Aorta (tissue), 5 donors: Measurements from ENCODE around the gene EBF4. TPM values are rescaled to one million over a fixed set of nuclear protein-coding genes. Genes with fewer than 3 reads are reported as not detected.

ENCODE experiments used
- ATAC-seq: fragments of 200-7000 bp; cut with Tn5 transposase; one replicate; pipeline ENCODE4 v1.9.1; 2022; ENCODE audit warnings: moderate library complexity; ENCODE audit not compliant: low FRiP score
- DNase-seq, 2 donors: peaks; one replicate each; pipeline ENCODE4 v3.0.0-alpha.2; 2020
- H3K27ac ChIP-seq, 2 donors: one replicate each; pipeline ENCODE4 v1.5.1; 2013; ENCODE audit warnings: low read length in 2 of 2, mild to moderate bottlenecking in 2 of 2, moderate library complexity in 2 of 2, control low read depth in 1 of 2, inconsistent platforms in 1 of 2, low read depth in 1 of 2
- H3K27me3 ChIP-seq, 2 donors: one replicate each; pipeline ENCODE4 v1.6.1; 2013; ENCODE audit warnings: control low read depth in 1 of 2, low read length in 1 of 2, mild to moderate bottlenecking in 1 of 2, moderate library complexity in 1 of 2; ENCODE audit not compliant: insufficient read depth in 2 of 2, control insufficient read depth in 1 of 2
- H3K36me3 ChIP-seq, 2 donors: one replicate each; pipeline ENCODE4 v1.6.1; 2013; ENCODE audit warnings: control low read depth in 1 of 2, low read length in 1 of 2, mild to moderate bottlenecking in 1 of 2; ENCODE audit not compliant: insufficient read depth in 2 of 2, control insufficient read depth in 1 of 2
- H3K4me1 ChIP-seq, 2 donors: one replicate each; pipeline ENCODE4 v1.6.1; 2013; ENCODE audit warnings: low read length in 2 of 2, control low read depth in 1 of 2, mild to moderate bottlenecking in 1 of 2, moderate library complexity in 1 of 2; ENCODE audit not compliant: insufficient read depth in 2 of 2, control insufficient read depth in 1 of 2
- H3K4me3 ChIP-seq, 2 donors: one replicate each; pipeline ENCODE4 v1.5.1; 2013; ENCODE audit warnings: low read length in 2 of 2, control low read depth in 1 of 2, mild to moderate bottlenecking in 1 of 2
- H3K9me3 ChIP-seq: one replicate; pipeline ENCODE4 v1.6.1; 2013; ENCODE audit warnings: mild to moderate bottlenecking, low read length; ENCODE audit not compliant: control insufficient read depth
- WGBS, 2 donors: extraction: QIAGEN DNeasy Blood & Tissue Kit; methylation state at CpG; one replicate each; pipeline ENCODE4 v1.1.7; 2013; 5-methylcytosine and 5-hydroxymethylcytosine counted together
- intact Hi-C, 2 donors: fragments of 100-400 bp; cut with DNase I; formaldehyde crosslinking; loops; one replicate each; pipeline versions ENCODE4 v1.14.2 to v1.15.0; 2022
- long read RNA-seq, 2 donors: library from polyadenylated mRNA; unstranded; transcript quantifications; one replicate each; pipeline ENCODE4 v2.0.0, GENCODE V29; 2020 to 2021
- polyA plus RNA-seq, 2 donors: library from polyadenylated mRNA; stranded (reverse); fragments of 200-250 nt; gene quantifications; one replicate each; pipeline ENCODE4 v1.2.3, GENCODE V29; 2013
- total RNA-seq, 2 donors: library from RNA; stranded (reverse); fragmentation: NEBNext Ultra II Directional; extraction: Animal tissue kit (Norgen Biotek cat#: 25700); gene quantifications; one replicate each; pipeline ENCODE4 v1.2.1, GENCODE V29; 2021
- donor health status: healthy with polysubstance abuse.
- donor health status: Bipolar disorder and iron deficiency.
- donor health status: DM: no; HTN: no; CAD: no.
- donor health status: DM: no; HTN: no; CAD: no.
- donor health status: DM: yes; HTN: yes; CAD: no.

EBF4 gene, protein sequence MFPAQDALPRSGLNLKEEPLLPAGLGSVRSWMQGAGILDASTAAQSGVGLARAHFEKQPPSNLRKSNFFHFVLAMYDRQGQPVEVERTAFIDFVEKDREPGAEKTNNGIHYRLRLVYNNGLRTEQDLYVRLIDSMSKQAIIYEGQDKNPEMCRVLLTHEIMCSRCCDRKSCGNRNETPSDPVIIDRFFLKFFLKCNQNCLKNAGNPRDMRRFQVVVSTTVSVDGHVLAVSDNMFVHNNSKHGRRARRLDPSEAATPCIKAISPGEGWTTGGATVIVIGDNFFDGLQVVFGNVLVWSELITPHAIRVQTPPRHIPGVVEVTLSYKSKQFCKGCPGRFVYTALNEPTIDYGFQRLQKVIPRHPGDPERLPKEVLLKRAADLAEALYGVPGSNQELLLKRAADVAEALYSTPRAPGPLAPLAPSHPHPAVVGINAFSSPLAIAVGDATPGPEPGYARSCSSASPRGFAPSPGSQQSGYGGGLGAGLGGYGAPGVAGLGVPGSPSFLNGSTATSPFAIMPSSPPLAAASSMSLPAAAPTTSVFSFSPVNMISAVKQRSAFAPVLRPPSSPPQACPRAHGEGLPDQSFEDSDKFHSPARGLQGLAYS
- 10 to 100 TPM; 16.7 to 19.9 TPM for total RNA-seq
- 10 to 100 TPM; 10.8 to 30.3 TPM for polyA plus RNA-seq
- long read RNA-seq, donor 1, partial matches to known transcripts = 0 of 5 reads
- long read RNA-seq, donor 1, other reads (novel, unspliced or antisense) = 5 of 5 reads
- long read RNA-seq, donor 2, partial matches to known transcripts = 5 of 6 reads
- long read RNA-seq, donor 2, other reads (novel, unspliced or antisense) = 0 of 6 reads

DNA sequence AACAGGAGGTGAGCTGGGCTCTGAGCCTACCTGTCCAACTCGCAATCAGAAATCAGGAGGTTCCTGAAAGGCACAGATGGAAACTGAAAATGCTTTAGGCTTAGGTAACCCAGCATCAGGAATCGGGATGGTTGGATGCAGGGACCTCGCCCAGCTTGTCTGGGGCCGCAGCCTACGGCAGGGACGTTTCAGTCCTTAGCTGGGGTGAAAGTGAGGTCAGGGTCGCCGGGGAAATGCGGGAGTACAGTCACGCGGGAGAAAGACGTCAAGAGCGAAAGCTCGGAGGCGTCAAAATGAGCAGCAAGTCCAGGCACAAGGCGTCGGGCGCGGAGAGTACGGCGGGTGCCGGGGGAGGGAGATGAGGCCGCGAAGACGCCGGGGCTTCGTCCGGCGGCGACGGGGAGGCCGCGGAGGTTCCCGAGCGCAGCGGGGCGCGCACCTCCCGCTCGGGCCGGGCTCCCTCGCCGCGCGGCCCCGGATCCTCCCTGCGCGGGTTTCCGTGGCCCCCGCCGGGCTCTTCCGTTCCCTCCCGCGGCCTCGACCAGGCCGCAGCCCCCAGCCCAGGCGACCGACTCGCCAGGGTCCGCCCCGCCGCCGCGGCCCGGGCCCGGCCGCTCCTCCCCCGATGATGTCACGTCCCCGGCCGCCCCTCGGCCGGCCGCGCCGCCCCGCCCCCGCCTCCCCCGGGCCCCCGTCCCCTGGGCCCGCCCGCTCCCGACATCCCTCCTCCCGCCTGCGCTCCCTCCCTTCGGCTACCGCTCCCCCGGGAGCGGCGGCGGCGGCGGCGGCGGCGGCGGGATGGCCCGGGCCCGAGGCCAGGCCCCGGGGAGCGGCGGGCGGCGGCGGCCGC, at the start of gene EBF4:
TSS of gene EBF4 (plus strand) at position 745 of the 850 bp plus-strand sequence. CDS start 866 bp downstream, outside the sequence.
- intact Hi-C loops = loop anchor here in 1 of 2 donors (5.0 kb wide), 1 partner anchor 160 kb away; no protein-coding TSS in a partner anchor
- H3K27me3 ChIP-seq = no peaks in the 10 kb centered on the region
- H3K27ac ChIP-seq = peak within 1 kb of the TSS; percentile 7 to 53
- H3K9me3 ChIP-seq = no peaks in the 10 kb centered on the region
- H3K4me1 ChIP-seq = no peaks in the 10 kb centered on the region
- ATAC-seq (peak; percentile 53), DNase-seq (peak; percentile 57 to 88)
- 3 to 5% methylated on average over 41 to 106 of the region's 106 CpGs for WGBS, 2 donors
- no peaks in the 10 kb centered on the region for H3K36me3 ChIP-seq
- H3K4me3 ChIP-seq = peak within 1 kb of the TSS; percentile 68 to 81

DNA sequence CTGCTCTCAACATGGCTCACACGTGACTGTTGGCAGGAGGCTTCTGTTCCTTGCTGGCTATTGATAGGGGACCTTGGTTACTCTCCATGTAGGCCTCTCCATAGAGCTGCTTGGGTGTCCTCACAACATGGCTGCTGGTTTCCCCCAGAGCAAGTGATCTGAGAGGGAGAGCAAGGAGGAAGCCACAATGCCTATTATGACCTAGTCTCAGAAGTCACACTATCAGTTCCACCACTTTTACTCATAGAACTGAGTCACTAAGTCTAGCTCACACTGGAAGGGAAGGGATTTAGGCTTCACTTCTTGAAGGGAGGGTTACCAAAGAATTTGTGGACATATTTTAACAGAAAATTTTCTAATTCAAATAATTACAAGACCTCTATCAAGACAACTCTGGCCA, 48.9 kb upstream of the EBF4 start:
- ATAC-seq (no peak), DNase-seq (no peak)
- intact Hi-C loops = loop anchor here in 1 of 2 donors (10.0 kb wide), 1 partner anchor 119 kb away; no protein-coding TSS in a partner anchor
- WGBS, 2 donors = 89 to 93% methylated on average over 1 of the region's 1 CpG
- Histone ChIP-seq H3K36me3 (no peaks in the 10 kb centered on the region), H3K9me3 (no peaks in the 10 kb centered on the region), H3K4me1 (no peaks in the 10 kb centered on the region), H3K27ac (no peak overlapping the region), H3K4me3 (no peak overlapping the region), H3K27me3 (no peaks in the 10 kb centered on the region)

DNA sequence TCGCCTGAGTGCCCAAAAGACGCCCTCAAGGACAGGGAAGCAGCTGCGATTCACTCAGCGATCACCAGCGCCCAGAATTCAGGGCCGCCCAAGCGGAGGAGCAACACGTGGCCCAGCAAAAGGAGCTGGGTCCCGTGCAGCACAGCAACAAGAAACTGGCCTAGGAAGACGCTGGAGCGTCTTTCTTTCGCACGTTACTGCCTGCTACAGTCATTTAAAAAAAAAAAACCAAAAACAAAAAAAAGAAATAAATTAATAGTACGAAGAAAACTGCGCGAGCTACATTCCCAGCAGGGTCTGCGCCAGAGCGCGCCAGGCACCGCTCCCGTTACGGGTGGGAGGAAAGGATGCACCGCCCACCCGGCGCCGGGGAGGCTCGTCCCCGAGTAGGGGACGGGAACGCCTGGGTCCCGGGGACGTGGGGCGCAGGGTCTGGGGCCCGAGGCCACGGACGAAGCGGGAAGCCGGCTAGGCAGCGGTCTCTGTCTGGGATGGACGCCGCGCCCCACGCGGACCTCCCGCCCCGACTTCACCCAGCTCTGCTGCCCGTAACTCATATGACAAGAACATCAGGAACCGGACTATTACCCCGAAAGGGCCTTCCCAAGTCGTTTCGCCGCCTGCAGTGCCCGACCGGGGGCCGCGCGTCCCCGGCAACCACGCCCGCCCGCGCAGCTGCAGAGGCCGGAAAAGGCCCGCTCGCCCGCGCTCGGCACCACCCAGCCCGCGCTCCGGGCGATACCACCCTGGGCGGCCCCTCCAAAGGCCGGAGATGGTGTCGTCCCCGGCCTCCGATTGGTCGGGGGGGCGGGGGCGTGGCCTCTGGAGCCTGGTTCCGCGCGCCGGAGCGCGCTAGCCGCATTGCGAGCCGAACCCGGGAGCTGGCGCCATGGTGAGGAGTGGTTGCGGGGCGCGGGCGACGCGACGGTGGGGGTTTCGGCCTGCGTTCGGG, 40.5 kb upstream of the EBF4 start, which contains the start of gene NOP56:
TSS of gene NOP56 (plus strand) at position 861 of the 952 bp plus-strand sequence. CDS start at position 890, 29 bp downstream.
- intact Hi-C loops = loop anchor here (5.0 to 10.0 kb wide), 3 partner anchors 125 to 1327 kb away; partner anchors contain the start of genes SDCBP2 (in 1 of the 2) and SNRPB (in 1 of the 2)
- 0% methylated on average over 87 to 101 of the region's 101 CpGs for WGBS, 2 donors
- H3K36me3 ChIP-seq = peaks cover 0 to 9% of the 10 kb centered on the region in 2 donors
- H3K27ac ChIP-seq = peak within 1 kb of the TSS; percentile 91 to 92
- H3K4me1 ChIP-seq = no peaks in the 10 kb centered on the region
- H3K27me3 ChIP-seq = peaks cover 0 to 2% of the 10 kb centered on the region in 2 donors
- no peaks in the 10 kb centered on the region for H3K9me3 ChIP-seq
- peak within 1 kb of the TSS; percentile 88 to 91 for H3K4me3 ChIP-seq
- ATAC-seq (peak; percentile 98), DNase-seq (peak; percentile 94 to 96)

DNA sequence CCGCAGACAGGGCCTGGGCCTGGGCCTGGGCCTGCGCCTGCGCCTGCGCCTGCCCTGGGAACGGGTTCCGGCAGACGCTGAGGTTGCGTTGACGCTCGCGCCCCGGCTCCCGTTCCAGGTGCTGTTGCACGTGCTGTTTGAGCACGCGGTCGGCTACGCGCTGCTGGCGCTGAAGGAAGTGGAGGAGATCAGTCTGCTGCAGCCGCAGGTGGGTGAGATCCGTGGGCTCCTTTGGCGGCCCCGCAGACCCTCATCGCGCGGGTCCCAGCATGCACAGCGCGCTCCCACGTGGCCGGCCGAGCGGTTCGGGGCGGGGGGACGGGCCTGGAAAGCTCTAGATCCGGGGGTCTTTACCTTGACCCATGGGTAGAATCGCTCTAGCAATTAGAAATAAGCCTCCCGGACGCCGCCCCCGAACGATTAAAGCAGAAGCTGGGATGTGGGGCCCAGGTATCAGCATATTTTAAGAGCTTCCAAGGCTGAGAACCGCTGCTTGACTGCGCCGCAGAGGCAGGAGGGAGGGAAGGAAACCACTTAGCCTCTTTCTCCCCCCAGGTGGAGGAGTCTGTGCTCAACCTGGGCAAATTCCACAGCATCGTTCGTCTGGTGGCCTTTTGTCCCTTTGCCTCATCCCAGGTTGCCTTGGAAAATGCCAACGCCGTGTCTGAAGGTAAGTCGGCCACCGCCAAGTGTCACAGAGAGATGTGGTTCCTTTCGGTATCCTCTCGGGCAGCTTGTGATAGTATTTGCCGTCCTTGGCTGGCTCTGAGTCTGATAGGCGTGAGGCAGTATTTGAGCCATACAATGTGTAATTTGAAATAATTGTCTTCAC, 39.6 kb upstream of the EBF4 start:
- 0% methylated on average over 55 to 56 of the region's 56 CpGs for WGBS, 2 donors
- H3K27ac ChIP-seq = peak overlapping the region in 1 of 2 donors; percentile 67
- ATAC-seq = peak; percentile 83
- H3K4me3 ChIP-seq = peak overlapping the region; percentile 20 to 60
- intact Hi-C loops = loop anchor here (1.0 to 10.0 kb wide), 4 partner anchors 11 to 1328 kb away; partner anchors contain the start of genes IDH3B (in 1 of the 2), SDCBP2 (in 1 of the 2) and SNRPB (in 1 of the 2)
- H3K9me3 ChIP-seq = no peaks in the 10 kb centered on the region
- H3K36me3 ChIP-seq = peaks cover 0 to 9% of the 10 kb centered on the region in 2 donors
- H3K27me3 ChIP-seq = peaks cover 0 to 2% of the 10 kb centered on the region in 2 donors
- no peaks in the 10 kb centered on the region for H3K4me1 ChIP-seq
- peak in 1 of 2 donors; percentile 63 for DNase-seq

DNA sequence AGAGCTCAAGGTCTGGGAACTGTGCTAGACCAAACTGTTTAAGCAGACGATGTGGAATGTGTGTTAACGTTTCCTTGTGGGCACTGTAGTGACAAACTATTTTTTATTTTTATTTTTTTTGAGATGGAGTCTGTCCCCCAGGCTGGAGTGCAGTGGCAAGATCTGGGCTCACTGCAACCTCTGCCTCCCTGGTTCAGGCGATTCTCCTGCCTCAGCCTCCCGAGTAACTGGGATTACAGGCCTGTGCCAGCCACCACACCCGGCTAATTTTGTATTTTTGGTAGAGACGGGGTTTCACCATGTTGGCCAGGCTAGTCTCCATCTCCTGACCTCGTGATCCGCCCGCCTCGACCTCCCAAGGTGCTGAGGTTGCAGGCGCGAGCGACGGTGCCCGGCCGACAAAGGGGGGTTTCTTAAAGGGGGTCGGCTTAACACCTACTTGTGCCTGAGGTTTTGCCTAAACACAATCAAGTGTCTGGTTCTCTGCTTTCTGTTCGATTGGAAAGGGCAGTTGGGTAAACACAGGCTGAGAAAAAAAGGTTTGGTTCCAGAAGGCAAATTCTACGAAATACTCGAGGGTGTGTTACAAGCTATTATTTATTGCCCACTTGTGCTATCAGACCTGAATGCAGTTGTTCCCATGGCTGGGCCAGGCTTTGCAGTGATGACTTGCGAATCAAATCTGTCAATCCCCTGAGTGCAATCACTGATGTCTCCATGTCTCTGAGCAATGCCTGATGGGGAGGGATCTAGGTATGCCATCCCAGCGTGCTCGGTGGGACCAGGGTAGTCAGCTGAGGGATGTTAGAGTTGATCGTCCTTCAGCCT, 38.8 kb upstream of the EBF4 start:
- Histone ChIP-seq H3K36me3 (peaks cover 0 to 14% of the 10 kb centered on the region in 2 donors), H3K27me3 (peaks cover 0 to 2% of the 10 kb centered on the region in 2 donors), H3K27ac (no peak overlapping the region), H3K4me3 (peak overlapping the region; percentile 20 to 60), H3K4me1 (no peaks in the 10 kb centered on the region), H3K9me3 (no peaks in the 10 kb centered on the region)
- intact Hi-C loops = loop anchor here (1.0 to 10.0 kb wide), 4 partner anchors 11 to 1329 kb away; partner anchors contain the start of genes IDH3B (in 1 of the 2), SDCBP2 (in 1 of the 2) and SNRPB (in 1 of the 2)
- ATAC-seq (no peak), DNase-seq (no peak)
- WGBS, 2 donors = 38 to 39% methylated on average over 24 of the region's 24 CpGs

DNA sequence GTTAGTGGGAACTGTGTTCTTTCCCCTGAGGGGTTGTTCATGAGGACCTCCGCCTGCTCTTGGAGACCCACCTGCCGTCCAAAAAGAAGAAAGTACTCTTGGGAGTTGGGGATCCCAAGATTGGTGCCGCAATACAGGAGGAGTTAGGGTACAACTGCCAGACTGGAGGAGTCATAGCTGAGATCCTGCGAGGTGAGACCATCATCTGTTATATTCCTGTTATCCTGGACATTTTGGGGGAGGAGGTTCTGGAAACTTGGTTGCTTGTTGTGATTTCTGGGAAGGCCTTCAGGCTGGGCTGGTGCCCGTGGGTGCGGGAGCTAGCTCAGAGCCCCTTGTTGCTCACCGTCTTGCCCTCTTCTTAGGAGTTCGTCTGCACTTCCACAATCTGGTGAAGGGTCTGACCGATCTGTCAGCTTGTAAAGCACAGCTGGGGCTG, 38.2 kb upstream of the EBF4 start:
- no peaks in the 10 kb centered on the region for H3K4me1 ChIP-seq
- H3K9me3 ChIP-seq = no peaks in the 10 kb centered on the region
- intact Hi-C loops = loop anchor here (5.0 to 10.0 kb wide), 3 partner anchors 127 to 1330 kb away; partner anchors contain the start of genes SDCBP2 (in 1 of the 2) and SNRPB (in 1 of the 2)
- peaks cover 0 to 15% of the 10 kb centered on the region in 2 donors for H3K36me3 ChIP-seq
- peaks cover 0 to 2% of the 10 kb centered on the region in 2 donors for H3K27me3 ChIP-seq
- 84 to 91% methylated on average over 9 of the region's 9 CpGs for WGBS, 2 donors
- no peak overlapping the region for H3K4me3 ChIP-seq
- no peak overlapping the region for H3K27ac ChIP-seq
- no peak for DNase-seq
- no peak for ATAC-seq
